ENCODE results near the gene FREM1. TPM values are rescaled to one million over a fixed set of nuclear protein-coding genes. Genes with fewer than 3 reads are reported as not detected.

FREM1 gene
- total and polyA plus RNA-seq, 2 of the 13 experiments (the other 11 are each of a cell fraction or from before 2014, with no cell fraction given) = 64.3 to 202 TPM

GRCh38 chr9:14893280-14893679 is 16.9 kb downstream of the FREM1 start:
- WGBS (ENCODE audit: low lambda C conversion rate) = 94% methylated on average over 1 of the region's 1 CpG
- no TSS peak for BruUV-seq (replicated peaks)
- no peak for FAIRE-seq

More at GRCh38 chr9:14893280-14893679, 16.9 kb downstream of the FREM1 start:
- CTCF ChIA-PET (ENCODE audit: low intra/inter-chr PET ratio, low total read pairs) = no interaction called here
- Histone ChIP-seq H3K4me1 (ENCODE audit: insufficient read depth, low read length) (peaks cover 70% of the 10 kb centered on the region), H3K4me2 (ENCODE audit: low read depth, low read length) (peak overlapping the region; percentile 21; the same call in 1 of the 2 replicates), H2AFZ (ENCODE audit: low read length) (no peak overlapping the region), H3K36me3 (replicated peaks in 1 of 2; ENCODE audit: control insufficient read depth in 1 of 2, insufficient read depth in 2 of 2, low read length in 2 of 2) (no peaks in the 10 kb centered on the region), H3K27me3 (ENCODE audit: control insufficient read depth in 1 of 2, insufficient read depth in 2 of 2, low read length in 2 of 2) (no peaks in the 10 kb centered on the region), H3K4me3 (replicated peaks in 1 of 3; ENCODE audit: insufficient read depth in 1 of 3, low read depth in 2 of 3, low read length in 3 of 3) (no peak overlapping the region), H3K9ac (ENCODE audit: insufficient read depth, low read depth, low read length) (no peak overlapping the region; the same call in 1 of the 2 replicates), H3K9me3 (ENCODE audit: low read length) (no peaks in the 10 kb centered on the region), H3K79me2 (ENCODE audit: insufficient read depth, low read length) (peaks cover 4% of the 10 kb centered on the region), H3K27ac (ENCODE audit: extremely low read length, insufficient read depth, low read length) (peak overlapping the region; percentile 28), H4K20me1 (ENCODE audit: insufficient read depth, low read length) (no peaks in the 10 kb centered on the region)
- 0 out of 2 replicates have a peak, but pooled peaks have one; percentile 32 for TF ChIP-seq EHMT2 (IDR thresholded peaks at IDR 0.05; ENCODE audit: borderline replicate concordance, low read depth, low read length)
- TF ChIP-seq SOX5 (CRISPR knock-in tag; IDR thresholded peaks at IDR 0.05; ENCODE audit: borderline replicate concordance) = peak; percentile 43; the same call in 1 of the 2 replicates
- peak; percentile 46 for TF ChIP-seq ELF3 (CRISPR knock-in tag; IDR thresholded peaks at IDR 0.05)
- TF ChIP-seq RELA (CRISPR knock-in tag; IDR thresholded peaks at IDR 0.05) = no peak
- TF ChIP-seq HNF4A (CRISPR knock-in tag; IDR thresholded peaks at IDR 0.05) = peak; percentile 72
- TF ChIP-seq ATF2 (CRISPR knock-in tag; IDR thresholded peaks at IDR 0.05) = no peak
- 0 out of 2 replicates have a peak, but pooled peaks have one; percentile 27 for TF ChIP-seq POLR2G (IDR thresholded peaks at IDR 0.05; ENCODE audit: low read depth, low read length)
- TF ChIP-seq ZNF644 (CRISPR knock-in tag; IDR thresholded peaks at IDR 0.05; ENCODE audit: low read depth) = 0 out of 2 replicates have a peak, but pooled peaks have one; percentile 42
- no peak for TF ChIP-seq SOX13 (IDR thresholded peaks at IDR 0.05)
- TF ChIP-seq SOX13 (CRISPR knock-in tag; conservative IDR thresholded peaks at IDR 0.05 in 1 of 2, IDR thresholded peaks at IDR 0.05 in 1 of 2) = peak in 1 of 2 experiments; percentile 30; a peak in 1 of 4 replicates
- no peak for TF ChIP-seq RFX5 (IDR thresholded peaks at IDR 0.05; ENCODE audit: low read depth, low read length)
- TF ChIP-seq PTBP1 (IDR thresholded peaks at IDR 0.05; ENCODE audit: low read depth, low read length, poor library complexity, severe bottlenecking) = no peak
- peak; percentile 31; the same call in 1 of the 2 replicates for TF ChIP-seq MED1 (CRISPR knock-in tag; IDR thresholded peaks at IDR 0.05)
- TF ChIP-seq POGZ (CRISPR knock-in tag; IDR thresholded peaks at IDR 0.05) = peak; percentile 55; the same call in 1 of the 2 replicates
- peak; percentile 56 for TF ChIP-seq MAX (IDR thresholded peaks at IDR 0.05)
- TF ChIP-seq ESRRA (CRISPR knock-in tag; IDR thresholded peaks at IDR 0.05; ENCODE audit: low read depth) = 0 out of 2 replicates have a peak, but pooled peaks have one; percentile 41
- TF ChIP-seq SOX6 (IDR thresholded peaks at IDR 0.05) = no peak
- TF ChIP-seq SOX6 (CRISPR knock-in tag; IDR thresholded peaks at IDR 0.05) = 0 out of 2 replicates have a peak, but pooled peaks have one; percentile 40
- peak; percentile 31; the same call in 1 of the 2 replicates for TF ChIP-seq SAP130 (CRISPR knock-in tag; IDR thresholded peaks at IDR 0.05; ENCODE audit: low read depth)
- no peak for TF ChIP-seq ZSCAN29 (CRISPR knock-in tag; conservative IDR thresholded peaks at IDR 0.05)
- POLR2A ChIA-PET = no interaction called here
- ATAC-seq (peak; percentile 27; the same call in 1 of the 3 replicates), DNase-seq (ENCODE audit: low spot score) (no peak)
- in situ Hi-C loops (cut with HindIII; ENCODE audit: extremely low pct_ligation_motif_present, low pct_unique_long_range_greater_than_20kb) (no loop called here), intact Hi-C loops (cut with micrococcal nuclease; ENCODE audit: unreplicated experiment) (no loop called here)
